GM03348 (cell line): Measurements from ENCODE around the gene CEP44.
A peak's percentile ranks its signal among the peaks of the same experiment; 100 is the strongest.
"Not testable (repeated sequence)": the region's sequence is repeated elsewhere in the genome, so short reads cannot be mapped to it uniquely, and the experiment has no call there.

ENCODE experiments used
- DNase-seq: peaks from one replicate; pipeline ENCODE4 v3.0.0; 2012; ENCODE audit warnings: low spot score

Gene CEP44

DNA sequence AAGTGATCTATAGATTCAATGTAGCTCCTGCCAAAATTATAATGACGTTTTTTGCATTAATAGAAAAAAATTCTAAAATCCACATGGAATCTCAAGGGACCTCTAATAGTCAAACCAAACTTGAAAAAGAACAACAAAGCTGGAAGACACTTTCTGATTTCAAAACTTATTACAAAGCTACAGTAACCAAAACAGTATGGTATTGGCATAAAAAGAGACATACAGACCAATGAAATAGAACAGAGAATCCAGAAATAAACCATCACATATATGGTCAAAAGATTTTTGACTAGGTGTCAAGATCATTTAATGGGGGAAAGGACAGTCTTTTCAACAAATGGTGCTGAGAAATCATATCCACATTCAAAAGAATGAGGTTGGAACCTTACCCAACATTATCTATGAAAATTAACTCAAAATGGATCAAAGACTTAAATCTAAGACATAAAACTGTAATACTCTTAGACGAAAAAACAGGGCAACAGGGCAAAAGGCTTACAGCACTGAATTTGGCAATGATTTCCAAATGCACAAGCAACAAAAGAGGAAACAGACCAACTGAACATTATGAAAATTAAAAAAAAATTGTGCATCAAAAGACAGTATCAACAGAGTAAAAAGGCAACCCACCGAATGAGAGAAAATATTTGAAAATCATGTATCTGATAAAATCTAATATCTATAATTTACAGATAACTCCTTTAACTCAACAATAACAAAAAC is 4.1 kb upstream of the CEP44 start:
- DNase-seq, result no peak

DNA sequence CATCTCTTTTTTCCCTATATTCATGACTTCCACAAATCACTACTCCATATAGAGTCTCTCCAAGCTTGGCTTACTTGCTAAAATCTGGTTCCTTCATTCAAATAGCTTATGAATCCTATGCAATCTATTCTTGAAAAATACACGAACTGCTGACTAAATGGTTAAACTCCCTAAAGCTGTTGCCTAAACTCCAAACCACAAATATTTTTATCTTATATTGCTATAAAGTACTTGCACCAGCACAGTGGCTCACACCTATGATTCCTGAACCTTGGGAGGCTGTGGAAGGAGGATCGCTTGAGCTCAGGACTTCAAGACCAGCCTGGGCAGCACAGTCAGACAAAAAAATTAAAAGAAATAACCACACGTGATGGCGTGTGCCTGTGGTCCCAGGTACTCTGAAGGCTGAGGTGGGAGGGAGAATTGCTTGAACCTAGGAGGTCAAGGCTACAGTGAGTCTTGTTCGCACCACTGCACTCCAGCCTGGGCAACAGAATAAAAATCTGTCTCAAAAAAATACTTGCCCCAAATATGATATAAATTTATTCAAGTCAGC is 2.5 kb upstream of the CEP44 start:
- DNase-seq, result no peak

DNA sequence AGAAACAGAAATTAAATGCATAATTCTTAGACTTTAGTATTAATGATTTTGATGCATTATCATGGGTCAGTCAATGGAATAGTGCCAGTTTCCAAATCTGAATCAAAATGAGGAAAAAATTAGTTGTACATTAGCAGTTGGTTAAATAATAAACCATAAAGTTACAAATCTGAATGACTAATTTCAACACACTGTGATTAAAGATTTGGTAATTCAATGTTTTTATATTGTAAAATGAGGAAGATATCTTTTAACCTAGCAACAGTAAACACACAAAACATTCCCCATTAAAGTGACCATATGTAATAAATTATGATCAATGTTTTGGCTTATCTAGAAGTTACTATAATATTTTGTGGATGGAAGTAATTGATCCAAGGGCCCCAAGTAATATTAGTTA is 1.8 kb upstream of the CEP44 start:
- DNase-seq, result no peak

GRCh38 chr4:174282836-174283506 is 740 bp upstream of the CEP44 start:
- DNase-seq, result peak; percentile 92

GRCh38 chr4:174284487-174284886 is 776 bp downstream of the CEP44 start:
- no peak for DNase-seq

GRCh38 chr4:174286870-174287269 is 3.2 kb downstream of the CEP44 start:
- DNase-seq, result no peak

GRCh38 chr4:174292473-174292872 is 8.8 kb downstream of the CEP44 start:
- no peak for DNase-seq

DNA sequence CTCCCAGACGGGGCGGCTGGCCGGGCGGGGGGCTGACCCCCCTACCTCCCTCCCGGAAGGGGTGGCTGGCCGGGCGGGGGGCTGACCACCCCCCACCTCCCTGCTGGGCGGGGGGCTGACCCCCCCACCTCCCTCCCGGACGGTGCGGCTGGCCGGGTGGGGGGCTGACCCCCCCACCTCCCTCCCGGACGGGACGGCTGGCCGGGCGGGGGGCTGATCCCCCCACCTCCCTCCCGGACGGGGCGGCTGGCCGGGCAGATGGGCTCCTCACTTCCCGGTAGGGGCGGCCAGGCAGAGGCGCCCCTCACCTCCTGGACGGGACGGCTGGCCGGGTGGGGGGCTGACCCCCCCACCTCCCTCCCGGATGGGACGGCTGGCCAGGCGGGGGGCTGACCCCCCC is 10.9 kb downstream of the CEP44 start:
- not testable (repeated sequence) for DNase-seq

DNA sequence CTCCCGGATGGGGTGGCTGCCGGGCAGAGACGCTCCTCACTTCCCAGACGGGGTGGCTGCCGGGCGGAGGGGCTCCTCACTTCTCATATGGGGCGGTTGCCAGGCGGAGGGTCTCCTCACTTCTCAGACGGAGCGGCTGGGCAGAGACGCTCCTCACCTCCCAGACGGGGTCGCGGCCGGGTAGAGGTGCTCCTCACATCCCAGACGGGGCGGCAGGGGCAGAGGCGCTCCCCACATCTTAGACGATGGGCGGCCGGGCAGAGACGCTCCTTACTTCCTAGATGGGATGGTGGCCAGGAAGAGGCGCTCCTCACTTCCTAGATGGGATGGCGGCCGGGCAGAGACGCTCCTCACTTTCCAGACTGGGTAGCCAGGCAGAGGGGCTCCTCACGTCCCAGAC is 11.4 kb downstream of the CEP44 start:
- DNase-seq, result not testable (repeated sequence)

GRCh38 chr4:174303687-174304086 is 20.0 kb downstream of the CEP44 start:
- DNase-seq, result no peak

DNA sequence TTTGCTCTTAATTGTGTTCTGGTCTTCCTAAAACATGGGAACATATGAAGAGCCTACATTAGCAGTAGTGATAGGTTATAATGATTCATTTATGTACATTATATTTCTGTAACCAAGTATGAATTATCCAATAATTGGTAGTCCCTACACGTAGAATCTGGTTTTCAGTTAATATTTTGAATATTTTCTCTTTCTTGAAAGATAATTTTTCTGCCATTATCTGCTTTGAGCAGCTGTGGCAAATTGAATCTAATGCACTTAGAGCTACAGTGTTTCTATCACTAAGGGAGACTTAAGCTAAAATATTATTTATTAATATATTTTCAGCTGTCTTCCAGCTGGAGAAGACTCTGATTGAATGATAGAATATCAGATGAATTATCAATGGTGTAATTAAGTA is 21.0 kb downstream of the CEP44 start:
- no peak for DNase-seq

DNA sequence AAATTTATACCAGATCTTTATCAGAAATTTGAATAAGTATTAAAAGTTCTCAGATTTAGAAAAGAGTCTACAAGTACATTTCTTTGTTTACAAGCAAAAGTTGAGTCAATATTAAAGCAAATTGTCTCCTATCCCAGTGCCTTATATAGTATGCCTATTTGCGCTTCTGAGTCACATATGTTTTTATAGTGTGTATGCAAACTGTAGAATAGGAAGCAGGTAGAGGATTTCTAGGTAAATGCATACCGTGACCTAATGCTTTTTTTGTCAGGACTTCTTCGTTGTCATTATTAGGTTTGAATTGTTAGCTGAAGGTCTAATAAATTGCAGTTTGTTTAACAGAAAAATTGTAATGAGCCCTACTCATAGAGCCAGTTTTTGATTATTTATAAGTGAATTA is 22.2 kb downstream of the CEP44 start:
- DNase-seq, result no peak

GRCh38 chr4:174307694-174308093 is 24.0 kb downstream of the CEP44 start:
- no peak for DNase-seq

GRCh38 chr4:174312993-174313392 is 29.3 kb downstream of the CEP44 start:
- DNase-seq, result no peak

- DNase-seq, result no peak
Measured at GRCh38 chr4:174314274-174314673, 30.6 kb downstream of the CEP44 start.

DNA sequence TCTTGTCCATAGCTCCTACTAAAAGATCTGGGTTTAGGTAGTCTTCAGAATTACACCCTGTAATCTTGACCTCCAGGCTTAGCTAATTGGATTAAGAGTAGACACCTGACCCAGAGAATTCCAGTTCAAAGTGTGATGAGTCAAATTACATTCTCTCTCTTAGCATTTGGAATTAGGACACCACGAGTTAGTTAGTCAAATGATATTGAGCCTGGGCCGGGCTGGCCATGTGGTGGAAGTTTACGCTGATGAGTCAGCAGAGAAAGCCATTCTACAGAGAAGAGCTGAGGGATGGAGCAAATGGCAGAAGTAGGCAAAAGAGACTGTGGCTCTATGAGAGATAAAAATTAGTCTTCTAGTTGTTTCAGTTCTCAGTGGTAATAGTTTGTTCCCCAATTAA is 31.1 kb downstream of the CEP44 start:
- DNase-seq, result no peak

DNA sequence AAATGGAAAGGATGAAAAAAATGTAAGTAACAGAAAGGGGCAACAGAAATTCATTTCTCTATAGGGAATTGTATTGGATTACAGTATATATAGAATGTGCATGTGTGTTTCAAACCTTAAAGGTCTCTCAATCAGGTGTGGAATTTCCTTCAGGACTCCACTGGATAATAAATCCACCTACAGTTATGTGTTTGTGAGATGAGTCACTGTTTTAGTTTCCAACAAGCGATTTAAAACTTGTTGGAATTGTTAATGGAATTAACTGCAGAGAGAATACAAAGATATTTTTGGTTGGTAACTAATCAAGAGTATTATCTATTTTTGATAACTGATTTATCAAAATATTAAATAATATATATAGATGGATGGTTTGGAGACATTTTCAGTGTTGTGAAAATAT is 32.8 kb downstream of the CEP44 start:
- no peak for DNase-seq

DNA sequence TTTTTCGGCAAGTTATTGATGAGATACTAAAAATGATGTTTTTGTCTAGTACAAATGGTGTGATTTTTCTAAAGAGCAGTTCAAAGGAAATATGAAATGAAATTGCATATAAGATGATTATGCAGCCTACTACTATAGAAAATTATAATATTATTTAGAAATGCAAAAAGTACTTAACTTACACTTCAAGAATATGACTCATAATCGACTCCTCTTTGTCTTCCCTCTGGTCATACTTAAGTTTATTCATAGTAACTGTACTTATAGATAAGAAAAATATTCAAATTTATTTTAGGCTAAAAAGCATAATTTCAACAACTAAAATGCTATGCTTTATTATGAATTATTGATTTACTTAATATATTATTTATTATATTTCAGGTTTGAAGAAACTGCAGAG is 33.2 kb downstream of the CEP44 start:
- no peak for DNase-seq

DNA sequence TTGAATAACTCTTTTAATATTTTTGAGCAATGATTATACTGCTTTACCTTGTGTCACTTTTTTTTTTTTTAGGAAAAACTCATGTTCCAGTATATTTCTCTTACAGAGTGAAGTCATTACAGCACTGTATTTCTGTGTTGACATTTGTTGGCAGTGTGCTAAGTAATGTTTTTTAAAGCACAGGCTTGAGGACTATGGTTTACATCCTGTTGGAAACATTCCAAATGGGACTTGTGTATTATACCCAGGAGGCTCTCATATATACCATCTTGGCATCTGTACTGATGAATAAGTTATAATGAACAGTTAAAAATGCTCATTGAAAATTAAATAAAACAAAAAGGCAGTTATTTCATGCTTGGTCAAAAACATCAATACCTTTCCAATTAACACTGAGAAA is 33.8 kb downstream of the CEP44 start:
- DNase-seq, result no peak

DNA sequence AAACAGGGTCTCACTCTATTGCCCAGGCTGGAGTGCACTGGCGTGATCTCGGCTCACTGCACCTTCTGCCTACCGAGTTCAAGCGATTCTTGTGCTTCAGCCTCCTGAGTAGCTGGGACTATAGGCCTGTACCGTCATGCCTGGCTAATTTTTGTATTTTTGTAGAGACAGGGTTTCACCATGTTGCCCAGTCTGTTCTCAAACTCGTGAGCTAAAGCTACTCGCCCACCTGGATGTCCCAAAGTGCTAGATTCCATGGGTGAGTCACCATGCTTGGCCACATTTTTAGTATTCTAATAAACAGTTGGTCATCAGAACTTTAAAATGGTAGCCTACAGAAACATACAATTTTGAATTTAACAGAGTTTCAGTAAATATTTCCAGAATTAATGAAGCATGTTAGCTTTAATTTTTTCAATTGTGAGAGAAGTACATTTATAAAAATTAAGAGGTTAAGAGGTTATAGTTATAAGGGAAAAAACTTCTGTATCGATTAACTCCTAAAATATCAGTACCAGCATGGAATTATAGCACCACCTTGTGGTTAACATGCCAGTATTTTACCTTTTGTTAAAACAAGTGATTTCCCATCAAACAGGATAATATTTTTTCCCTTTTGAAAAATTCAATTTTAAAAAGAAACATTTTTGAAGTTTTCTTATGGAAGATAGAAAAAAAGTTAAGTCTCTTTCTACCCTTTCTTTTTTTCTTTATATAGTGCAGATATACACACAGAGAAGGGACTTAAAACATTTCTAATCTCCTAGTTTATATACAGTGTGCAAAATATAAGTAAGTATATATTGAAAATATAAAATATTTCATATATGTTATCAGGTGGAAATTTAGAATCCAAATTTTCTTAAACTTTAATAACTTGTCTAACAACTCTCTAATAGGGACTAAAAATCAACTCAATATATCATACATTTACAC is 35.4 kb downstream of the CEP44 start:
- peak; percentile 38 for DNase-seq

DNA sequence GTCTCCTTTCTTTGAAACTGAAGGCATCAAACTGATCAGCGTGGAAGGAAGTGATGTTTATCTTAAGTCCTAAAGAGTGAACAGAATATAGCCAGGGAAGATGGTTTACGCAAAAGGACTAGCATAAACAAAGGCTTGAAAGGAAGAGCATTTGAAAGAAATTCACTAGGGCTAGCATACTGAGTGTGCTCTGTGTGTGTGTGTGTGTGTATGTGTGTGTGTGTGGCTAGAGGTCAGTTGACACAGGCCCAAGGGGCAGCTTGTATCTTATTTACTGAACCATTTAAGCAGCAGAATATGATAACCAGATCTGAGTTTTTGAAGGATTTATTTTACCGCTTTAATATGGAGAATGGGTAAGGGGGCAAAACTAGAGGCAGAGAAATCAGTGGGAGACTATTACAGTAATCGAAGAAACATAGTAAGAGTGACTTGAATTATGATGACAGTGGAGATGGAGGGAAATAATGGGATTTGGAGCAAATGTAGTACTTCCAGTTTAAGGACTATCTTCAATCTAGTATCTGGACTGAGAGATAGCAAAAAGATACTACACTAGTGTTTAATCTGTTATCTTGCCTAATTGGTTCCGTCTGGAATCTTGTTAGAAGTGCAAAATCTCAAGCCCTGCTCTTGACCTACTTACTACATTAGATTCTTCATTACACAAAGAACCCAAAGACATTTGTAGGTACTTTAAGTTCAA is 36.9 kb downstream of the CEP44 start:
- DNase-seq, result no peak

DNA sequence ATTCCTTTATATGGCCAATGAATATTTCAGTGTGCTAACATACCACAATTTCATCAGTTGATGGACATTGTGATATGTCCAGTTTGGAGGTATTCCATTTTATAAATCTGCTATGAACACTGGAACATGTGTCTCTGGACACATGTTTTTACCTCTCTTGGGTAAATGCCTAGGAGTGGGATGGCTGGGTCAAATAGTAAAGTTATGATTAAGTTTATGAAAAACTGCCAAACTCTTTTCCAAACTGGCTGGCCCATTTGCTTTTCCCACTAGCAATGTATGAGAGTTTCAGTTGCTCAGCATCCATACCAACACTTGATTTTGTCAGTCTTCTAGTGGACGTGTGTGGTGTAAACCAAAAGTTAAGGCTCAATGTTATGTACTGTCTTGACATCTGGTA is 40.5 kb downstream of the CEP44 start:
- DNase-seq, result no peak
